SK-N-SH (cell line): ENCODE data around the gene UCHL5. TPM values are rescaled to one million over a fixed set of nuclear protein-coding genes. Genes with fewer than 3 reads are reported as not detected.

ENCODE experiments used
- CTCF ChIA-PET: fragments of 300-600, 350-600 bp; formaldehyde crosslinking; extraction: SDS; loops from one replicate; lab custom pipeline; 2021; lab: Yijun Ruan, JAX
- POLR2A ChIA-PET: fragments of 350-600 bp; sonication (Branson Sonifier 250); formaldehyde crosslinking; extraction: SDS; loops from one replicate; lab custom pipeline; 2020; ENCODE audit warnings: antibody characterized with exemption, inconsistent platforms; lab: Yijun Ruan, JAX
- DNase-seq: peaks from one replicate; pipeline ENCODE4 v3.0.0; 2012
- H2AFZ ChIP-seq: fragments of 200-600 bp; sonication (generic); 2 replicates; pipeline ENCODE4 v1.8.1; 2016; ENCODE audit warnings: antibody characterized with exemption, mild to moderate bottlenecking, low read depth
- H3F3A ChIP-seq: fragments of 200-600 bp; sonication (generic); replicated peaks from 2 replicates; pipeline ENCODE3; 2016; ENCODE audit warnings: antibody characterized with exemption, mild to moderate bottlenecking; ENCODE audit not compliant: insufficient read depth
- H3K27ac ChIP-seq, 2 experiments: fragments of 200-500 bp in 1 of 2; fragments of 200-600 bp in 1 of 2; sonication (Bioruptor generic) in 1 of 2; sonication (generic), shearing (Covaris generic) in 1 of 2; 2 replicates each; pipeline versions ENCODE4 v1.5.1 to v1.6.1; 2014 to 2016; ENCODE audit warnings: low read depth in 2 of 2, inconsistent platforms in 1 of 2, low read length in 1 of 2, mild to moderate bottlenecking in 1 of 2, mixed read lengths in 1 of 2
- H3K27me3 ChIP-seq: fragments of 200-600 bp; sonication (generic), shearing (Covaris generic); 2 replicates; pipeline ENCODE4 v1.6.1; 2016; ENCODE audit warnings: mixed run types; ENCODE audit not compliant: insufficient read depth
- H3K36me3 ChIP-seq, 2 experiments: fragments of 200-500 bp in 1 of 2; fragments of 200-600 bp in 1 of 2; sonication (Bioruptor generic) in 1 of 2; sonication (generic) in 1 of 2; replicated peaks in 1 of 2; 2 replicates each; pipeline versions ENCODE3 to v1.5.1; 2014 to 2016; ENCODE audit warnings: low read length in 1 of 2, mild to moderate bottlenecking in 1 of 2; ENCODE audit not compliant: insufficient read depth in 2 of 2, control insufficient read depth in 1 of 2
- H3K4me1 ChIP-seq, 2 experiments: fragments of 200-500 bp in 1 of 2; fragments of 200-600 bp in 1 of 2; sonication (Bioruptor generic) in 1 of 2; sonication (generic), shearing (Covaris generic) in 1 of 2; 2 replicates each; pipeline versions ENCODE4 v1.5.1 to v1.6.1; 2014 to 2016; ENCODE audit warnings: low read depth in 1 of 2, low read length in 1 of 2, mixed run types in 1 of 2; ENCODE audit not compliant: insufficient read depth in 2 of 2, control insufficient read depth in 1 of 2
- H3K4me2 ChIP-seq: fragments of 200-600 bp; sonication (generic), shearing (Covaris generic); 2 replicates; pipeline ENCODE4 v1.6.1; 2017; ENCODE audit warnings: mixed run types
- H3K4me3 ChIP-seq, 2 experiments: fragments of 200-500 bp in 1 of 2; fragments of 200-600 bp in 1 of 2; sonication (Bioruptor generic) in 1 of 2; sonication (generic), shearing (Covaris generic) in 1 of 2; 2 replicates each; pipeline versions ENCODE4 v1.5.1 to v1.8.1; 2014 to 2016; ENCODE audit warnings: low read depth in 2 of 2, inconsistent platforms in 1 of 2, low read length in 1 of 2, mild to moderate bottlenecking in 1 of 2, mixed read lengths in 1 of 2, moderate library complexity in 1 of 2
- H3K79me2 ChIP-seq: fragments of 200-600 bp; sonication (generic); 2 replicates; pipeline ENCODE4 v1.8.1; 2017; ENCODE audit warnings: mild to moderate bottlenecking; ENCODE audit not compliant: insufficient read depth
- H3K9ac ChIP-seq: fragments of 200-600 bp; sonication (generic); 2 replicates; pipeline ENCODE4 v1.6.1; 2017; ENCODE audit warnings: mixed run types
- H3K9me2 ChIP-seq: fragments of 200-600 bp; sonication (generic); 2 replicates; pipeline ENCODE4 v1.6.1; 2017; ENCODE audit warnings: mixed run types
- H3K9me3 ChIP-seq: fragments of 200-600 bp; sonication (generic); 2 replicates; pipeline ENCODE4 v1.6.1; 2017; ENCODE audit warnings: mixed run types, mild to moderate bottlenecking, moderate library complexity
- H4K20me1 ChIP-seq: fragments of 200-600 bp; sonication (generic); 2 replicates; pipeline ENCODE4 v1.6.1; 2017; ENCODE audit warnings: mild to moderate bottlenecking, mixed run types; ENCODE audit not compliant: insufficient read depth
- CHD2 ChIP-seq: fragments of 150-350 bp; IDR thresholded peaks from 2 replicates; pipeline ENCODE4 v1.6.1; 2018; ENCODE audit warnings: low read length; ENCODE audit not compliant: partially characterized antibody
- ELF1 ChIP-seq: IDR thresholded peaks from 2 replicates; pipeline ENCODE4 v1.4.0; 2012
- EP300 ChIP-seq, 2 experiments: IDR thresholded peaks; 2 replicates each; pipeline versions ENCODE4 v1.4.0 to v1.6.1; 2012; ENCODE audit warnings: borderline replicate concordance in 1 of 2, low read depth in 1 of 2, low read length in 1 of 2
- EZH2phosphoT487 ChIP-seq: fragments of 200-600 bp; sonication (generic); IDR thresholded peaks from 2 replicates; pipeline ENCODE4 v1.6.1; 2017; ENCODE audit warnings: low read depth, mixed run types, mild to moderate bottlenecking, antibody characterized with exemption, moderate library complexity, borderline replicate concordance
- FOXM1 ChIP-seq: IDR thresholded peaks from 2 replicates; pipeline ENCODE4 v1.4.0; 2012; ENCODE audit warnings: low read depth, mild to moderate bottlenecking
- GATA2 ChIP-seq: sonication (generic); formaldehyde crosslinking; IDR thresholded peaks from 2 replicates; pipeline ENCODE4 v1.5.0; 2020; ENCODE audit warnings: mild to moderate bottlenecking, missing genetic modification reagents
- JUND ChIP-seq: IDR thresholded peaks from 2 replicates; pipeline ENCODE4 v1.4.0; 2012
- MEF2A ChIP-seq: IDR thresholded peaks from 2 replicates; pipeline ENCODE4 v1.4.0; 2012; ENCODE audit warnings: low read depth, borderline replicate concordance
- NRF1 ChIP-seq: IDR thresholded peaks from 2 replicates; pipeline ENCODE4 v1.6.1; 2012; ENCODE audit warnings: low read depth, mild to moderate bottlenecking, low read length
- RAD21 ChIP-seq: IDR thresholded peaks from 2 replicates; pipeline ENCODE4 v1.6.1; 2012; ENCODE audit warnings: mild to moderate bottlenecking, low read length
- RXRA ChIP-seq: IDR thresholded peaks from 2 replicates; pipeline ENCODE4 v1.4.0; 2012; ENCODE audit warnings: low read depth, mild to moderate bottlenecking, borderline replicate concordance
- SMC3 ChIP-seq: IDR thresholded peaks from 2 replicates; pipeline ENCODE4 v1.6.1; 2012; ENCODE audit warnings: low read depth, low read length, improper control_type of control experiment
- TEAD4 ChIP-seq: IDR thresholded peaks from 2 replicates; pipeline ENCODE4 v1.4.0; 2012; ENCODE audit warnings: mild to moderate bottlenecking, borderline replicate concordance; ENCODE audit not compliant: insufficient read depth
- USF1 ChIP-seq: IDR thresholded peaks from 2 replicates; pipeline ENCODE4 v1.4.0; 2012; ENCODE audit warnings: low read depth, borderline replicate concordance
- USF2 ChIP-seq: fragments of 150-350 bp; IDR thresholded peaks from 2 replicates; pipeline ENCODE4 v1.6.1; 2017; ENCODE audit warnings: antibody characterized with exemption, low read length, low read depth, borderline replicate concordance
- WGBS: methylation state at CpG from one replicate; pipeline ENCODE4 v1.1.6; 2017; ENCODE audit warnings: low lambda C conversion rate; 5-methylcytosine and 5-hydroxymethylcytosine counted together
- polyA plus RNA-seq, 3 experiments: library from polyadenylated mRNA; depleted of rRNA; stranded (reverse); fragments of >200 nt; gene quantifications; 2 replicates each; pipeline ENCODE4 v1.2.3, GENCODE V29; 2012
- TF ChIP-seq, protein P1 (sequence below): IDR thresholded peaks from 2 replicates; pipeline ENCODE4 v1.4.0; 2012; ENCODE audit warnings: low read depth, borderline replicate concordance

Gene UCHL5
- polyA plus RNA-seq, 1 of the 3 experiments (the other 2 are of a cell fraction) = 14.9 TPM

- TF ChIP-seq, protein P1, sequence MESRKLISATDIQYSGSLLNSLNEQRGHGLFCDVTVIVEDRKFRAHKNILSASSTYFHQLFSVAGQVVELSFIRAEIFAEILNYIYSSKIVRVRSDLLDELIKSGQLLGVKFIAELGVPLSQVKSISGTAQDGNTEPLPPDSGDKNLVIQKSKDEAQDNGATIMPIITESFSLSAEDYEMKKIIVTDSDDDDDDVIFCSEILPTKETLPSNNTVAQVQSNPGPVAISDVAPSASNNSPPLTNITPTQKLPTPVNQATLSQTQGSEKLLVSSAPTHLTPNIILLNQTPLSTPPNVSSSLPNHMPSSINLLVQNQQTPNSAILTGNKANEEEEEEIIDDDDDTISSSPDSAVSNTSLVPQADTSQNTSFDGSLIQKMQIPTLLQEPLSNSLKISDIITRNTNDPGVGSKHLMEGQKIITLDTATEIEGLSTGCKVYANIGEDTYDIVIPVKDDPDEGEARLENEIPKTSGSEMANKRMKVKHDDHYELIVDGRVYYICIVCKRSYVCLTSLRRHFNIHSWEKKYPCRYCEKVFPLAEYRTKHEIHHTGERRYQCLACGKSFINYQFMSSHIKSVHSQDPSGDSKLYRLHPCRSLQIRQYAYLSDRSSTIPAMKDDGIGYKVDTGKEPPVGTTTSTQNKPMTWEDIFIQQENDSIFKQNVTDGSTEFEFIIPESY = no peak
Observed at GRCh38 chr1:192973202-192973601, 86.0 kb downstream of the UCHL5 start (continued).

DNA sequence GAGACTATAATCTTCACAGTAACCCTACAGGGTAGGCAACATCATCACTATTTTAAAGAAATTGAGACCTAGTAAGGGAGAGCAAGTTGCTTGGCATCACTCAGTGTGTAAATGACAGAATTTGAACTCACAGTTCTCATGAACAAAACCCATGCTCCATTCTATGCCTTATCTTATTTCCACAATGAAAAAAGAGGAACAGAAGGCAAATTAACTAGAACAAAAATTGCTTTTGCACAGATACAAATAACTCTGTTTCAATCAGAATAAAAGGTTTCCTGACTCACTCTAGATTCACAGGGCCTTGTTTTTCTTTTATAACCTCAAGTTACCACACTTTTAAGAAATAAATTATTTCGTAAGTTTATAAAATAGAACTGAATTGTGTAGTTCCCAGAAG, 90.1 kb downstream of the UCHL5 start:
- Histone ChIP-seq H3K9me2 (no peaks in the 10 kb centered on the region), H3K4me3 (no peak overlapping the region), H3K79me2 (no peaks in the 10 kb centered on the region), H3F3A (no peaks in the 10 kb centered on the region), H3K4me1 (no peaks in the 10 kb centered on the region; a peak in 1 of 4 replicates), H3K9ac (no peak overlapping the region), H2AFZ (no peak overlapping the region), H3K36me3 (peaks cover 0 to 4% of the 10 kb centered on the region in 2 experiments), H3K27me3 (no peaks in the 10 kb centered on the region), H3K4me2 (no peak overlapping the region), H4K20me1 (no peaks in the 10 kb centered on the region), H3K27ac (no peak overlapping the region), H3K9me3 (no peaks in the 10 kb centered on the region)
- CTCF ChIA-PET = no interaction called here
- DNase-seq = no peak
- WGBS = 77% methylated on average over 1 of the region's 1 CpG
- POLR2A ChIA-PET = no interaction called here
- TF ChIP-seq SMC3 (no peak), FOXM1 (no peak), EZH2phosphoT487 (no peak), EP300 (IDR thresholded peaks at IDR 0.05; ENCODE audit: borderline replicate concordance in 1 of 2, low read depth in 1 of 2, low read length in 1 of 2) (no peak), RXRA (no peak), GATA2 (CRISPR knock-in tag) (no peak), TEAD4 (no peak)

- H3K4me3 ChIP-seq = no peak overlapping the region
- no peak for DNase-seq
- H3K79me2 ChIP-seq = no peaks in the 10 kb centered on the region
- no peaks in the 10 kb centered on the region for H3K9me2 ChIP-seq
- no peaks in the 10 kb centered on the region; a peak in 1 of 4 replicates for H3K4me1 ChIP-seq
- no peaks in the 10 kb centered on the region for H3F3A ChIP-seq
- ChIA-PET POLR2A (no interaction called here), CTCF (no interaction called here)
- peaks cover 0 to 4% of the 10 kb centered on the region in 2 experiments for H3K36me3 ChIP-seq
- no peaks in the 10 kb centered on the region for H3K9me3 ChIP-seq
- no peak for TF ChIP-seq ELF1
- TF ChIP-seq JUND = no peak
- TF ChIP-seq NRF1 = no peak
- TF ChIP-seq SMC3 = no peak
- no peak for TF ChIP-seq USF1
- TF ChIP-seq RAD21 = no peak
- no peak for TF ChIP-seq CHD2
- TF ChIP-seq MEF2A = no peak
- no peak for TF ChIP-seq USF2
- TF ChIP-seq FOXM1 = no peak
- no peak overlapping the region for H2AFZ ChIP-seq
- no peaks in the 10 kb centered on the region for H3K27me3 ChIP-seq
- H3K4me2 ChIP-seq = no peak overlapping the region
- no peak overlapping the region for H3K27ac ChIP-seq
- H3K9ac ChIP-seq = no peak overlapping the region
- H4K20me1 ChIP-seq = no peaks in the 10 kb centered on the region
Observed at GRCh38 chr1:192968323-192968722, 90.8 kb downstream of the UCHL5 start.
